Measurements from ENCODE around the gene PGGHG.
"Not testable (repeated sequence)": the region's sequence is repeated elsewhere in the genome, so short reads cannot be mapped to it uniquely, and the experiment has no call there.

PGGHG gene

GRCh38 chr11:315516-315994, 26.6 kb downstream of the PGGHG start:
- DNase-seq, result no peak

- DNase-seq, result peak; percentile 26 to 50
Observed at GRCh38 chr11:316031-316701, 27.2 kb downstream of the PGGHG start.

DNA sequence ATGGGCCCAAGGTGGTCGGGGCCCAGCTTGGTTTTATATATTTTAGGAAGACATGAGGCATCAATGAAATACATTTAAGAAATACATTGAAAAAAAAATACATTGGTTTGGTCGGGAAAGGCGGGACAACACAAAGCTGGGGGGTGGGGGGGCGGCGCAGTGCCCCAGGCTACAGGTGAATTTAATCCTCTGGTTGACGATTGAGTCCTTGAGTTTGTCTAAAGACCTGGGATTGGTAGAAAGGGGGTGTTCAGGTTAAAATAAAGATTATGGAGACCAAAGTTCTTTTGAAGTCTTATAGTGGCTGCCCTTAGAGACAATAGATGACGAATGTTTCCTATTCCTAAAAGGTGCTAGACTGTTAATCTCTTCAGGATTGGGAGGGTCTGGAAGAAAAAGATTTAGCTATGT, 28.0 kb downstream of the PGGHG start:
- DNase-seq, result peak in 1 of 2 donors; percentile 37

GRCh38 chr11:317668-318404, 28.9 kb downstream of the PGGHG start:
- not testable (repeated sequence) for DNase-seq

DNA sequence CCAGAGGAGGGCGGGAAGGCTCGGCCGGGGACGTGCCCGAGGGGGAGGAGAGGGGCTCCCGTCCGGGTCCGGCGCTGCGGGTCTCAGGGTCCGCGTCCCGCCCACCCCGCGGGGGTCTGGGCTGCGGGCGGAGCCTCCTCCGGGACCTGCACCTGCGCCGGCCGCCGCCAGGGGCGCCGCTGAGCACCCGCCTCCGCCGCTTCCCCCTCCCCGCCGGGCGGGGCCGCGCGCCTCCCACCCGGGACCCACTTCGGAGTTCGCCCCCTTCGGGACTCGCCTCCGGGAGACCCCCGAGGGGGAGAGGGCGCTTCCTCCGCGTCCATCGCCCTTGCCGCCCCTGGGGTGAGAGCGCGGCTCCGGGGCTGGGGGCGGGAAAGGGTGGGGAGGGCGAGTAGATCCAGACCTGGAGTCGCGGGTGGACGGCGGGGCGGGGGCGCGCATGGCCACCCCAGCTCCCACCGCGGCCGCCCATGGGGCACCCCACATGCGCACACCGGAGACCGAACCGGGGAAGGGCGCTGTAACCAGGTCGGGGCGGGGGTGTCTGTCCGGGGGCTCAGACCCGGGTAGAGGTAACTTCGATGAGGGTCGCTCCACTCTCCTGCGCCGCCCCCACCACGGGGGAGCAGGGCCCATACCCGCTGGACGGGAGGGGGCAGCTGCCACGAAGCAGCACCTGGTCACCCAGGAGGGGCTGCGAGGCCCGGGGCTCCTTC, 29.6 kb downstream of the PGGHG start:
- DNase-seq, result not testable (repeated sequence)

DNA sequence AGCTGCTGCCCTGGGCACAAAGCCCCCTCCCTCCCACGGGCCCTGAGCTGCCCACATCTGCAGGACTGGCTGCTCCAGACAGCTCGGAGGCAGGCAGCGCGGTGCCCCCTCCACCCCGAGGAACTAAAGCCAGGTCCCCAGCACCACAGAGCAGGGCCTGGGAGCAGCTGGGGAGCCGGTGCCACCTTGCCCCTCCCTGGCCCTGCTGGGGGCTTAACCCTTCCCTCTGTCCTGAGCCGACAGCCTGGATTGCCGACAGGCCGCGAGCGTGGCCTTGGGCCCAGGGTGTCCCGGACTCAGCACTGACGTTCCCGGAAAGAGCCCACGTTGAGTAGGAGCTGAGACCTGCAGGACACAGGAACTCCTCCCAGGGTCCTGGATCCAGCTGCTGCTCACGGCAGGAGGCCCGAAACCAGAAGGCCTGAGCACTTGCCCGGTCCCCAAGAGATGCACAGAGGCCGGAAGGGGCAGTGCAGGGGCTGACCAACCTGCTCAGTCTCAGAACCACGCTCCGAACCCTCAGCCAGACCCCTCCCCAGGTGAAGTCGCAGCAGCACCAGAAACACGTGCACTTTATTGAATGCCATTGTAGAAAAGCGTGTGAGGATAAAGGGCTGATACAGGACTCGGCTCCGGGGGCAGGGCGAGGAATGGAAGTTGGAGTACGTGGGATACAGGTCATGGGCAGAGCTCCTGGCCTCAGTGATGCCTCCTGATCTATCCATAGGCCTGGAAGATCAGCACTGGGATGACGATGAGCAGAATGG, 30.4 kb downstream of the PGGHG start:
- not testable (repeated sequence) for DNase-seq

GRCh38 chr11:319888-320273, 31.0 kb downstream of the PGGHG start:
- not testable (repeated sequence) for DNase-seq

- no peak for DNase-seq
Observed at GRCh38 chr11:324156-324555, 35.2 kb downstream of the PGGHG start.

- DNase-seq, result not testable (repeated sequence)
Observed at GRCh38 chr11:324593-325517, 35.9 kb downstream of the PGGHG start.

- DNase-seq, result no peak
Observed at GRCh38 chr11:325796-326591, 37.1 kb downstream of the PGGHG start.

DNA sequence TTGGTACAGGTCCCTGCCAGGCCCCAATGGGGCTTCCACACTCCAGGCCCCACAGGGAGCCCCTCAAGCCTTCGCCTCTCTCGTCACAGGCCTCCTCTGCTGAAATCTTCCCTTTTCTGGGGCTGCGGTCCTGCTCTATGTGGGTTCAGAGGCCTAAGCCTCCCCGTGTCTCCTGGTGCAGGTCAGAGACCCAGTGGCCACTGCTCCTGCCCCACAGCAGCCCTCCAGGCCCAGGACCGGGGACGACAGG, 37.6 kb downstream of the PGGHG start:
- DNase-seq, result no peak

- peak; percentile 80 to 84 for DNase-seq
Observed at GRCh38 chr11:326842-327580, 38.1 kb downstream of the PGGHG start.

GRCh38 chr11:327581-327923, 38.6 kb downstream of the PGGHG start:
- no peak for DNase-seq

DNA sequence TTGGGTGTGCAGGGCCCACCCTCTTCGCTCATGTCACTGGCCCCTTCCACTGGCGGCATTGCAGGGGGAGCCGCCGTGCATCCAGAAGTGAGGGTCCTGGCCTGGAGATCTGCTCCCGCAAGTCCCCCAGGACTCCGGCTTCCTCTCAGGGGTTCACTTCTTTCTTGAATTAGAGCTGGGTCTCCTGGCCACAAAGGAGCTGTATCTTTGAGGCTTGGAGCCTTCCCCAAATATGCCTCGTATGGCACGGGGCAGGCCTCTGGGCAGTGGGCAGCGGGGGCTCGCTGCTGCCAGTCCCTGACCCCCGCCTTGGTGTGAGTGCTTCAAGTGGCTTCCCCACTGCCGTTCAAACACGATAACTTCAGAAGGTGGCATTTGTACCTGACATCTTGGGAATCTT, 39.1 kb downstream of the PGGHG start:
- no peak for DNase-seq

DNA sequence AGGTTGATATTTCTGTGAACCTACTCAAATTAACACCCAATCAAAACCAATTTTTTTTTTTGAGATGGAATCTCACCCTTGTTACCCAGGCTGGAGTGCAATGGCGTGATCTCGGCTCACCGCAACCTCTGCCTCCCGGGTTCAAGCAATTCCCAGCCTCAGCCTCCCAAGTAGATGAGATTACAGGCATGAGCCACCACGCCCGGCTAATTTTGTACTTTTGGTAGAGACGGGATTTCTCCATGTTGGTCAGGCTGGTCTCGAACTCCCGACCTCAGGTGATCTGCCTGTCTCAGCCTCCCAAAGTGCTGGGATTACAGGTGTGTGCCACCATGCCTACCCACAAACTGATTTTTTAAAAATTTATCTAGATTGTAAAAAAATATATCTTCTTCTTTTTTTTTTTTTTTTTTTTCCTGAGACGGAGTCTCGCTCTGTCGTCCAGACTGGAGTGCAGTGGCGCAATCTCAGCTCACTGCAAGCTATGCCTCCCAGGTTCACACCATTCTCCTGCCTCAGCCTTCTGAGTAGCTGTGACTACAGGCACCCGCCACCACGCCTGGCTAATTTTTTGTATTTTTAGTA, 39.7 kb downstream of the PGGHG start:
- not testable (repeated sequence) for DNase-seq

- DNase-seq, result no peak
Observed at GRCh38 chr11:329886-330253, 40.9 kb downstream of the PGGHG start.

DNA sequence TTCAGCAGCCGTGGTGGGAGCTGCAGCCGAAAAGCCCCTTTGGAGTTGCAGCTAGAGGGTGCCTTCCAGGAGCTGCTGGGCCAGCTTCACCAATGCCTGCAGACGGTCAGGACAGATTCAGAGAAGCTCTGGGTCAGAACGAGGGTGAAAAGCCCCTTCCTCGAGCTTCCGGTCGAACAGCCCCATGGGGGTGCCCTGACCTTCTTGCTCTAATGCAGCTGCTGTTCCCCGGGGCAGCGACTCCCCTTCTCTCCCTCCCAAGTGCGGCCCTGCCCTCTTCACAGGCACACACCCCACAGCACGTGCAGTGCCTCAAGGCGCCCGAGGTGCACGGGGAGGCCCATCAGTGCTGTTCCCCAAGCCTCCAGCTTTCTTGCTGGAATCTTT, 41.4 kb downstream of the PGGHG start:
- DNase-seq, result no peak

DNA sequence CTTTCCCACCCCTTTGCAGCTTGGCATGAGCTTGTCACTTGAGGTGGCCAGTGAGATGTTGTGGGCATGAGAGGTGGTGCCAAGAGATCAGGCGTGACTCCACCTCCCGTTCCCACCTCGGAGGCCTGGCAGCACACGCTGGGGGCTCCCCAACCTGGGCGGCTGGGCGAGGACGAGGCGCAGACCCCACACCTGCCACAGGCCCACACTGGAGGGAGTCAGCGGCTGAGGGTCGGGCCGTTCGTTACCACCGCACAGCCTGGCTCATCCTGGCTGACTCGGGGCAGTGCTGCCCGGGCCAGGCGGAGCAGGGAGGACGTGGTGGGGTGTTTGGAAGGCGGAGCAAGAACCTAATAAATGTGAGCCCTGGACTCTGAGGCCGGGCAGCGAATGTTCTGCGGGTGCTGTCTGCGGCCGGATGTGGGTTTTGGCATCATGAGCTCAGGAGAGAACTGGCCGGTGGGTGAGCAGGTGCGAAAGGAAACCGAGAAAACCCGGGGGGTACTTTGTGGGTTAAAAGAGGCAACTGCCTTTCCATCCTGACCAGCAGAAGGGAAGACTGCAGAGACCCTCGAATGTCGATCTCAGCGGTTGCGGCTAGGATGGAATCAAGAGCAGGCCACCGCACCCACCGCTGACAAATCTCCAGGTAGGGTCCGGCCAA, 41.9 kb downstream of the PGGHG start:
- peak in 1 of 2 donors; percentile 39 for DNase-seq

DNA sequence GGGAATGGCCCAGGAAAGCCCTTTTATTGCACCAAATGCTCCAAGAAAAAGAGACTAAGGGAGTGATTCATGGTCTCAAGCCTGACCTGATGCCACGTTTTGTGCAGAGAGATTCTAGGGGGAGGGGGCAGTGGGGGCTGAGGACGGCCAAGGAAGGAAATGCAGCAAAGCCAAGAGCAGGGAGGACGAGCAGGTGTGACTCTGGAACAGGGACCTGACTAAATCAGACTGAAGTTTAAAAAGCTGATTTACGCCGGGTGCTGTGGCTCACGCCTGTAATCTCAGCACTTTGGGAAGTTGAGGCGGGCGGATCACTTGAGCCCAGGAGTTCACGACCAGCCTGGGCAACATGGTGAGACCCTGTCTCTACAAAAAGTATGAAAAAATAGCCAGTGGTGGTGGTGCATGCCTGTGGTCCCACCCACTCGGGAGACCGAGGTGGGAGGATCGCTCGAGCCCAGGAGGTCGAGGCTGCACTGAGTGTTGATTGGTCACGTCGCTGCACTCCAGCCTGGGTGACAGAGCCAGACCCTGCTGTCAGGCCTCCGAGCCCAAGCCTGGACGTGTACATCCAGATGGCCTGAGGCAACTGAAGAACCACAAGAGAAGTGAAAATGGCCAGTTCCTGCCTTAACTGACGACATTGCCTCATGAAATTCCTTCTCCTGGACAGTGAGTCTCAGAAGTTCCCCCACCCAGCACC, 42.6 kb downstream of the PGGHG start:
- no peak for DNase-seq

All from CD4-positive, alpha-beta T cell treated with Interleukin-1 beta for 1 hour (primary cell).